Measurements from ENCODE around the gene CHN1. TPM values are rescaled to one million over a fixed set of nuclear protein-coding genes. Genes with fewer than 3 reads are reported as not detected.

Gene CHN1
- total RNA-seq, 4 donors from 2014 or later = 3.4 to 60.2 (median 7.1) TPM

DNA sequence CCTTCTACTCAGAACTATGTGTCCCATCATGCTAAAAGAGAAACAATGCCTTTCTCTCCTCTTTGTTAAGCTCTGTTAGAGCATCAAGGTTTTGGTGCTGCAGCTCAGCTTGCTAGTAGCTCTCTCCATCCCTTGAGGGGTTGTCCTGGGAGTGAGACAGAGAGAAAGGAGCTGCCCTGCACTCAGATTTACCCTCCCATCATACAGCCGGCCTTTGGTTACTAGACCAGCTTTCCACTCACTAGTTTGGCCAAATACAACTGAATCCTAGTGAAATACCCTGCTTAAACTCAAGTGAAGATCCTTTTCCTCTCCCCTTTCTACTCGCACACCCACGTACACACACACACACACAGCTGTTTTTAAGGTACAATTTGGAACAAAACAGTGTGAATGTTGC, 2.3 kb upstream of the CHN1 start:
- no peak overlapping the region for H3K4me3 ChIP-seq
- TF ChIP-seq POLR2A (IDR thresholded peaks at IDR 0.05) = no peak
- no peaks in the 10 kb centered on the region for H3K27me3 ChIP-seq
- no peaks in the 10 kb centered on the region for H3K36me3 ChIP-seq
- H3K4me1 ChIP-seq = peaks cover 0 to 10% (median 2%) of the 10 kb centered on the region in 4 donors
- DNase-seq = no peak
- H3K27ac ChIP-seq = no peak overlapping the region
- H3K9me3 ChIP-seq = no peaks in the 10 kb centered on the region

DNA sequence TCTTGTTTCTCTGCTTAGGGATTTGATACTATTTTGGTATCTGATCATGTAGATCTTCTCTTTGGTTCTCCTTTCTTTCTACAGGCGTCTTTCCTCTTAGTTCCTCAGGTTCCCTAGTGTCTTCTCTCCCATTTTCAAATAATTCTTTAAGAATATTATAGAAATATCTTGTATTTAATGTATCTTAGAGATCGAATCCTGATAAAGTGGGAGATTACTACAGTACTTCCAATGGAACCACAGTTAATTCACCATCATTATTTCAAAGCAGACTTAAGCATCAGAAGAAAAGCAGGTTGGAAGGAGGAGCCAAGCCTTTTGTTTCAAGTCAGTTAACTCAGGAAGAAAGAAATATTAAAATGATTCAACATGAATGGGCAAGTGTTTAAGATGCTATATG, 1.1 kb upstream of the CHN1 start:
- no peaks in the 10 kb centered on the region for H3K36me3 ChIP-seq
- no peak overlapping the region for H3K4me3 ChIP-seq
- H3K27me3 ChIP-seq = no peaks in the 10 kb centered on the region
- H3K4me1 ChIP-seq = peaks cover 0 to 10% (median 2%) of the 10 kb centered on the region in 4 donors
- TF ChIP-seq POLR2A (IDR thresholded peaks at IDR 0.05) = no peak
- TF ChIP-seq, protein P1, sequence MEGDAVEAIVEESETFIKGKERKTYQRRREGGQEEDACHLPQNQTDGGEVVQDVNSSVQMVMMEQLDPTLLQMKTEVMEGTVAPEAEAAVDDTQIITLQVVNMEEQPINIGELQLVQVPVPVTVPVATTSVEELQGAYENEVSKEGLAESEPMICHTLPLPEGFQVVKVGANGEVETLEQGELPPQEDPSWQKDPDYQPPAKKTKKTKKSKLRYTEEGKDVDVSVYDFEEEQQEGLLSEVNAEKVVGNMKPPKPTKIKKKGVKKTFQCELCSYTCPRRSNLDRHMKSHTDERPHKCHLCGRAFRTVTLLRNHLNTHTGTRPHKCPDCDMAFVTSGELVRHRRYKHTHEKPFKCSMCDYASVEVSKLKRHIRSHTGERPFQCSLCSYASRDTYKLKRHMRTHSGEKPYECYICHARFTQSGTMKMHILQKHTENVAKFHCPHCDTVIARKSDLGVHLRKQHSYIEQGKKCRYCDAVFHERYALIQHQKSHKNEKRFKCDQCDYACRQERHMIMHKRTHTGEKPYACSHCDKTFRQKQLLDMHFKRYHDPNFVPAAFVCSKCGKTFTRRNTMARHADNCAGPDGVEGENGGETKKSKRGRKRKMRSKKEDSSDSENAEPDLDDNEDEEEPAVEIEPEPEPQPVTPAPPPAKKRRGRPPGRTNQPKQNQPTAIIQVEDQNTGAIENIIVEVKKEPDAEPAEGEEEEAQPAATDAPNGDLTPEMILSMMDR (IDR thresholded peaks at IDR 0.05) = no peak
- H3K27ac ChIP-seq = no peak overlapping the region
- no peaks in the 10 kb centered on the region for H3K9me3 ChIP-seq
- no peak for DNase-seq

DNA sequence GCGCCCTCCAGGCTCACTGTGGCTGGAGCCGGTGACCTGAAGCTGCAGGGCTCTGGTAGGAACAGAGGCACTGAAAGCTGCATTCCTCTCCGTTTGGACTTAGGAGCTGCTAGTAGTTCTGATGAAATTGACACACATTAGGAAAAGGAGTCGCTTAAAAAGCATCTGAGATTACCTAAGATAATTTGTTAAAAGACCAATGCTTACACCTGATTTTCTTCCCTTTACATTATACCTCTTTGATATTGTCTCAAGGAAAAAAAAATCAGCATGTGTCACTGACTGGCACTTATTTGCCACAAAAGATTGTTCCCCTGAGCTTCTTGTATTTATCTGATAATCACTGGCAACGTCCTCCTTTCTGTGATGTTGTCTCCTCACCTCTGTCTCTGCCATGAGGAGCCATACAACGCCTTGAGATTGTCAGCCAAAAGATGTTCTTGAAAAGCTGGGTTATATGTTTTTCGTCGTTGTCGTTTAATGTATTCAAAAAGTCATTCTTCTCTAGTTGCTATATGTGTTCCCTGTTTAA, 618 bp upstream of the CHN1 start:
- Histone ChIP-seq H3K9me3 (no peaks in the 10 kb centered on the region), H3K27me3 (no peaks in the 10 kb centered on the region), H3K4me1 (peaks cover 0 to 10% (median 2%) of the 10 kb centered on the region in 4 donors), H3K4me3 (peak overlapping the region; percentile 60 to 81 (median 64)), H3K27ac (peak overlapping the region in 3 of 4 donors; percentile 44 to 84 (median 76)), H3K36me3 (no peaks in the 10 kb centered on the region)
- TF ChIP-seq POLR2A (IDR thresholded peaks at IDR 0.05) = no peak
- TF ChIP-seq, protein P1 (IDR thresholded peaks at IDR 0.05) = no peak
- no peak for DNase-seq

DNA sequence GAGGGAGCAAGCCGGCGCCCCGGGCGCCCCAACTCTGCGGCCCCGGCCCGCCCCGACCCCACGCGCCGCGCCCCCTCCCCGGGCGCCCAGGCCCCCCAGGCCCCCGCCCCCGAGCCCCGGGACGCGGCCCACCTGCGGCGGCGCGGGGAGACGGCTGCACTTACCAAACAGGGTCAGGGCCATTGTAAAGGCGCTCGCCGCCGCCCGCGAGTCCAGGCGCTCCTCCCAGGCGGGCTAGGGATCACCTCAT, 526 bp downstream of the CHN1 start:
- no peak for TF ChIP-seq POLR2A (IDR thresholded peaks at IDR 0.05)
- TF ChIP-seq, protein P1 (IDR thresholded peaks at IDR 0.05) = no peak
- H3K36me3 ChIP-seq = no peaks in the 10 kb centered on the region
- H3K4me3 ChIP-seq = peak overlapping the region; percentile 60 to 81 (median 64)
- peak overlapping the region; percentile 44 to 84 (median 72) for H3K27ac ChIP-seq
- peaks cover 0 to 10% (median 2%) of the 10 kb centered on the region in 4 donors for H3K4me1 ChIP-seq
- no peak for DNase-seq
- H3K27me3 ChIP-seq = no peaks in the 10 kb centered on the region
- H3K9me3 ChIP-seq = no peaks in the 10 kb centered on the region

DNA sequence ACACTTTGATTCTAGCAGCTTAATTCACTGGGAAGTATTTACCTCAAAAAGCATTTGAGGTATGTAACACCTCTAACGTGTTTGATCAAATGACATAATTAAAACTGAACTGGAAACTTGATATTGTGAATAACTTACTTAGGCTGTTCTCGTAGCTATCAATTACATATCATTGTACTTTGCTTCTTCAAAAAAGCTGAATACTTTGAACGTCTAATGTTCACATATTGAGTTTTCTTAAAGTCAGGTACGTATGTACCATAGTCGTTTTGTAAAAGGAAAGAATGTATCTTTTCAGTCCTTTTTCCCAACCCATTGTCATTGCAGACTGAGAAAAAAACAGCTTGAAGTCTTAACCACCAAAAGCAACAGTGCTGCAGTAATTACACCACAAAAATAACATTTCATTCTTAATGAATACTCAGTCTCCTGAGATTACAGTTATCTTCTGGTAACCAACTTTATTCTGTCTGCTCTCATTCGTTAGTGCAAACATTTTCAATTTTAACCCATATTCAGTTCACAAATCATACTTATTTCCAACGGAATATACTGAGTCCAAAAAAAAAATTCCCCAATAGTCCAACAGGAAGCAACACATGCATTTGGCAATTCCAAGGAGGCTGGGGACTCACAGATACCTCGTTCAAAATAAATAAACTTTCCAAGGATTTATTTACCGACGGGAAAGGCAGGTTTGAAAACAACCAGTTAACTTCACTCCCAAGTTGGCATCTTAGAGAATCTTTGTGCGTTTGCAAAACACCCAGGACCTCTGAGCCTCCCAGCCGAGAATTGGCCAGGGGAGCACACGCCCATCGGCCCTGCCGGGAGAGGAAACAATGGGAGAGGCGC, 1.1 kb downstream of the CHN1 start:
- Histone ChIP-seq H3K27ac (peak overlapping the region in 3 of 4 donors; percentile 69 to 84 (median 76)), H3K27me3 (no peaks in the 10 kb centered on the region), H3K4me3 (peak overlapping the region; percentile 60 to 81 (median 64)), H3K4me1 (peaks cover 0 to 10% (median 2%) of the 10 kb centered on the region in 4 donors), H3K9me3 (no peaks in the 10 kb centered on the region), H3K36me3 (no peaks in the 10 kb centered on the region)
- DNase-seq = no peak
- no peak for TF ChIP-seq POLR2A (IDR thresholded peaks at IDR 0.05)
- TF ChIP-seq, protein P1 (IDR thresholded peaks at IDR 0.05) = no peak

DNA sequence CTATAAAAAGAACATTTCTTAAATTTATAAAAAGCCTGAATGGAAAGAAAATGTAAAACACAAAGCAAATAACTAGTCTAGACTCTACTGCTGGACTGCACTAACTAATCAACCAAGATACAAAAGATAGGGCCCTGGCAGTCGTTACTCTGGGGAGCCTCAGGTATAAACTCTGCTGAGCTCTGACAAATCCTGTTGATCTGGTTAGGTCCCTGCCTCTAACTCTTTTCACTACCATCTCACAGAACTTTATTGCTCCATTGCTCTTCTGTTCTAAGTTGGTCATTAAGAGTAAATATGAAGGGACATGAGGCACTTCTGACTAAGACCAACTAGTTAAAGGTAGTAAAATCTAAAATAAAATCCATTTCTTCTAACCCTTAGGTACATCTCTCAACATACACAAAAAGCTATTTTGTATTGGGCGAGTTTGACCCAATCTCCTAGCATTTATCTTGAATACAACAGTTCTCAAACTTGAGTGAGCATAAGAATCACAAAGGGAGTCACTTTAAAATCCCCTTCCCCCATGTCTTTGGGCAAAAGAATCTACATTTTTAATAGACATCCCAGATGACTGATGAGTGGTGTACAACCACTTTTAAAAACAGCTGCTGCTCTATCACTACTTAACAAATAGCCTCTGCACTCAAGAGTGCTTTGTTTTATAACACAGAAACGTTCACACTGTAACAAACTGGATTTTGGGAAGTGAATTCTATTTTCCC, 2.5 kb downstream of the CHN1 start:
- no peak for DNase-seq
- TF ChIP-seq POLR2A (IDR thresholded peaks at IDR 0.05) = no peak
- TF ChIP-seq, protein P1 (IDR thresholded peaks at IDR 0.05) = no peak
- no peaks in the 10 kb centered on the region for H3K27me3 ChIP-seq
- H3K36me3 ChIP-seq = no peaks in the 10 kb centered on the region
- H3K4me1 ChIP-seq = peaks cover 0 to 10% (median 2%) of the 10 kb centered on the region in 4 donors
- no peaks in the 10 kb centered on the region for H3K9me3 ChIP-seq
- H3K27ac ChIP-seq = no peak overlapping the region
- H3K4me3 ChIP-seq = no peak overlapping the region
